OCI-LY3 (cell line): ENCODE data around the gene OTOG.
"Not testable (repeated sequence)": the region's sequence is repeated elsewhere in the genome, so short reads cannot be mapped to it uniquely, and the experiment has no call there.

Experiments used
- H2AFZ ChIP-seq: fragments of 200-600, 300-600 bp; shearing (Covaris generic); 2 replicates; pipeline ENCODE4 v1.6.0; 2014; ENCODE audit warnings: antibody characterized with exemption, low read depth, low read length
- H3K27ac ChIP-seq: fragments of 200-600, 300-600 bp; sonication (generic); 2 replicates; pipeline ENCODE4 v1.5.1; 2014; ENCODE audit warnings: mild to moderate bottlenecking, low read length, moderate library complexity, mixed read lengths
- H3K27me3 ChIP-seq: fragments of 200-600, 300-600 bp; sonication (generic); 2 replicates; pipeline ENCODE4 v1.6.1; 2014; ENCODE audit warnings: low read depth, low read length, mixed read lengths
- H3K36me3 ChIP-seq: fragments of 200-600, 300-600 bp; sonication (generic); replicated peaks from 2 replicates; pipeline ENCODE3; 2014; ENCODE audit warnings: low read depth, low read length, mixed read lengths
- H3K4me1 ChIP-seq: fragments of 300-600, 200-600 bp; sonication (generic); 2 replicates; pipeline ENCODE4 v1.6.1; 2014; ENCODE audit warnings: low read length, mixed read lengths
- H3K4me2 ChIP-seq: fragments of 200-600, 300-600 bp; sonication (generic); 2 replicates; pipeline ENCODE4 v1.6.1; 2014; ENCODE audit warnings: low read length, mixed read lengths
- H3K4me3 ChIP-seq: fragments of 300-600, 200-600 bp; sonication (generic); 2 replicates; pipeline ENCODE4 v1.5.1; 2014; ENCODE audit warnings: antibody characterized with exemption, mild to moderate bottlenecking, low read length, moderate library complexity
- H3K79me2 ChIP-seq: fragments of 300-600, 200-600 bp; shearing (Covaris generic); 2 replicates; pipeline ENCODE4 v1.6.1; 2014; ENCODE audit warnings: mild to moderate bottlenecking, low read length, mixed read lengths
- H3K9ac ChIP-seq: fragments of 300-600, 200-600 bp; shearing (Covaris generic); 2 replicates; pipeline ENCODE4 v1.6.0; 2014; ENCODE audit warnings: mild to moderate bottlenecking, low read length, moderate library complexity
- H3K9me3 ChIP-seq: fragments of 200-600, 300-600 bp; shearing (Covaris generic); 2 replicates; pipeline ENCODE4 v1.6.1; 2014; ENCODE audit warnings: low read length, mixed read lengths; ENCODE audit not compliant: insufficient read depth
- H4K20me1 ChIP-seq: fragments of 200-600, 300-600 bp; sonication (generic); 2 replicates; pipeline ENCODE4 v1.6.1; 2016; ENCODE audit warnings: low read length, mixed read lengths; ENCODE audit not compliant: insufficient read depth
- CTCF ChIP-seq: fragments of 200-600, 300-600 bp; sonication (generic); IDR thresholded peaks from 2 replicates; pipeline ENCODE4 v1.5.1; 2014; ENCODE audit warnings: antibody characterized with exemption, low read length, low read depth
- EZH2phosphoT487 ChIP-seq: fragments of 200-600 bp; shearing (Covaris generic); IDR thresholded peaks from 2 replicates; pipeline ENCODE4 v1.6.1; 2018; ENCODE audit warnings: antibody characterized with exemption, mixed run types, low read depth

Gene OTOG

GRCh38 chr11:17612221-17613188, 65.4 kb downstream of the OTOG start:
- Histone ChIP-seq H3K4me2 (no peak overlapping the region), H3K79me2 (no peaks in the 10 kb centered on the region), H3K36me3 (no peaks in the 10 kb centered on the region), H3K9ac (no peak overlapping the region), H3K4me1 (no peaks in the 10 kb centered on the region), H3K4me3 (no peak overlapping the region), H3K27me3 (peaks cover 14% of the 10 kb centered on the region), H4K20me1 (no peaks in the 10 kb centered on the region), H3K27ac (no peak overlapping the region), H2AFZ (no peak overlapping the region), H3K9me3 (no peaks in the 10 kb centered on the region)
- TF ChIP-seq CTCF (no peak), EZH2phosphoT487 (no peak)

- no peaks in the 10 kb centered on the region for H4K20me1 ChIP-seq
- TF ChIP-seq CTCF (no peak), EZH2phosphoT487 (no peak)
- H3K9ac ChIP-seq, result no peak overlapping the region
- no peaks in the 10 kb centered on the region for H3K4me1 ChIP-seq
- H3K4me2 ChIP-seq, result no peak overlapping the region
- H3K79me2 ChIP-seq, result no peaks in the 10 kb centered on the region
- H2AFZ ChIP-seq, result no peak overlapping the region
- no peaks in the 10 kb centered on the region for H3K9me3 ChIP-seq
- H3K36me3 ChIP-seq, result no peaks in the 10 kb centered on the region
- H3K27ac ChIP-seq, result no peak overlapping the region
- no peak overlapping the region for H3K4me3 ChIP-seq
- H3K27me3 ChIP-seq, result peaks cover 19% of the 10 kb centered on the region
Observed at GRCh38 chr11:17613428-17613962, 66.4 kb downstream of the OTOG start.

- Histone ChIP-seq H4K20me1 (no peaks in the 10 kb centered on the region), H3K4me2 (no peak overlapping the region), H3K9ac (no peak overlapping the region), H3K36me3 (no peaks in the 10 kb centered on the region), H3K27ac (no peak overlapping the region), H3K4me3 (no peak overlapping the region), H3K4me1 (no peaks in the 10 kb centered on the region), H2AFZ (no peak overlapping the region), H3K27me3 (peaks cover 20% of the 10 kb centered on the region), H3K9me3 (no peaks in the 10 kb centered on the region), H3K79me2 (no peaks in the 10 kb centered on the region)
- TF ChIP-seq CTCF (no peak), EZH2phosphoT487 (no peak)
Observed at GRCh38 chr11:17613983-17614382, 66.9 kb downstream of the OTOG start.

GRCh38 chr11:17622711-17623110, 75.7 kb downstream of the OTOG start:
- H4K20me1 ChIP-seq, H3K9ac ChIP-seq, H3K4me1 ChIP-seq, H3K4me3 ChIP-seq, H3K4me2 ChIP-seq, H2AFZ ChIP-seq, H3K36me3 ChIP-seq, H3K79me2 ChIP-seq, H3K27ac ChIP-seq, H3K9me3 ChIP-seq: not testable (repeated sequence)
- H3K27me3 ChIP-seq, result peaks cover 24% of the 10 kb centered on the region
